Thoracic aorta (tissue), 2 donors: ENCODE measurements around the gene GARIN5A. TPM values are rescaled to one million over a fixed set of nuclear protein-coding genes. Genes with fewer than 3 reads are reported as not detected.

Experiments
- ATAC-seq: fragments of 150-250 bp; one replicate; pipeline ENCODE4 v1.8.0; 2017; ENCODE audit warnings: low read depth; ENCODE audit not compliant: insufficient number of reproducible peaks, low FRiP score
- DNase-seq: peaks from one replicate; pipeline ENCODE4 v3.0.0-alpha.2; 2020; ENCODE audit warnings: low spot score
- H3K27ac ChIP-seq, 2 donors: fragments of 200-600 bp; sonication (generic); 1 replicate in 1 of 2; 2 replicates in 1 of 2; pipeline ENCODE4 v1.5.1; 2016; ENCODE audit warnings: mild to moderate bottlenecking in 2 of 2, moderate library complexity in 2 of 2
- H3K27me3 ChIP-seq: fragments of 200-600 bp; sonication (generic); replicated peaks from 2 replicates; pipeline ENCODE4 v1.6.0; 2016; ENCODE audit warnings: mild to moderate bottlenecking; ENCODE audit not compliant: insufficient read depth
- H3K36me3 ChIP-seq: fragments of 200-600 bp; sonication (generic); one replicate; pipeline ENCODE4 v1.5.1; 2016
- H3K4me1 ChIP-seq, 2 donors: fragments of 200-600 bp; sonication (generic); 1 replicate in 1 of 2; 2 replicates in 1 of 2; pipeline versions ENCODE4 v1.5.1 to v1.6.0; 2016; ENCODE audit warnings: low read depth in 2 of 2, mild to moderate bottlenecking in 1 of 2; ENCODE audit not compliant: control insufficient read depth in 1 of 2
- H3K4me3 ChIP-seq: fragments of 200-600 bp; sonication (generic); 2 replicates; pipeline ENCODE4 v1.5.1; 2016; ENCODE audit warnings: mild to moderate bottlenecking
- H3K9me3 ChIP-seq: fragments of 200-600 bp; sonication (generic); 2 replicates; pipeline ENCODE4 v1.5.1; 2016
- total RNA-seq, 2 donors: library from RNA; depleted of rRNA; stranded (reverse); fragments of >200 nt; gene quantifications; one replicate each; pipeline versions ENCODE4 v1.1.0 to v1.2.3, GENCODE V29; 2016
- TF ChIP-seq, protein P1 (sequence below): fragments of 200-600 bp; sonication (generic); IDR thresholded peaks from one replicate; pipeline ENCODE4 v1.5.1; 2019; ENCODE audit warnings: antibody characterized with exemption

The GARIN5A gene
- total RNA-seq, 2 donors from 2014 or later = 0.56 TPM; not detected in 1

DNA sequence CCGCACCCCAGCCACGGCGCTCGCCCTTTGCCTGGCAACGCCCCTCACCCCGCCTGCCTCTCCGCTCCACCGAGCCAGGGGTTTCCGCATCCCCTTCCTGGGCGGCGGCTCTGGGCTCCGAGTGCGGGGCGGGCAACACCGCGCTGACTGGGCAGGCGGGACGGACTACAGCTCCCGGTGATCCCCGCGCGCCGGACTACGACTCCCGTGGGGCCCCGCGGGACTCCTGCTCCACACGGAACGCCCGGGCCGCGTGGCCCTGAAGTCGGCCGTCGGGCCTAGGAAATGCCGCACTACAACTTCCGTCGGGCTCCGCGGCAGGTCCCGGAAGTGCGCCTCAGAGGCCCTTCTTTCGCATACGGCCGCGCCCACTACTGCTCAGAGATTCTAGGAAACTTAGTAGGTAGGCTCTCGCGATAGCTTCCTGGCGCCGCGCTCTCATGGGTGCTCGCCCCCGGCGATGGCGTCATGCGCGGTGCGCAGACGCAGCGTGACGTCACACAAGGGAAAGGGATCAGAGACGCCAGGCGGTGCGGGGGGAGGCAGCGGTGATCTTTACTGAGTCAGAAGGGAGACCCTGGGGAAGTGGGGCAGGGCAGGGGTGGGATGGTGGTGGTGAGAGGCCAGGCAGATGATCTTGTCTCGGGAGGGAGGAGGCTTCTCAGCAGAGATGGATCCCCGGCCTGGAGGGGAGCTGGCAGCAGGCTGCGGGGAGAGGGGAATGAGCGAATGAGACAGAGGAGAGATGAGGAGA lies 34.6 kb upstream of the GARIN5A start, which contains the start of gene JOSD2:
TSS of gene JOSD2 (minus strand) at position 123 of the 754 bp plus-strand sequence. CDS start 760 bp downstream, outside the sequence.
- Histone ChIP-seq H3K36me3 (no peaks in the 10 kb centered on the region), H3K27me3 (no peaks in the 10 kb centered on the region), H3K27ac (peak within 1 kb of the TSS; percentile 41 to 53), H3K4me1 (peaks cover 7 to 10% of the 10 kb centered on the region in 2 donors), H3K4me3 (peak within 1 kb of the TSS; percentile 92), H3K9me3 (no peaks in the 10 kb centered on the region)
- ATAC-seq (peak; percentile 93), DNase-seq (peak; percentile 99)
- TF ChIP-seq, protein P1, sequence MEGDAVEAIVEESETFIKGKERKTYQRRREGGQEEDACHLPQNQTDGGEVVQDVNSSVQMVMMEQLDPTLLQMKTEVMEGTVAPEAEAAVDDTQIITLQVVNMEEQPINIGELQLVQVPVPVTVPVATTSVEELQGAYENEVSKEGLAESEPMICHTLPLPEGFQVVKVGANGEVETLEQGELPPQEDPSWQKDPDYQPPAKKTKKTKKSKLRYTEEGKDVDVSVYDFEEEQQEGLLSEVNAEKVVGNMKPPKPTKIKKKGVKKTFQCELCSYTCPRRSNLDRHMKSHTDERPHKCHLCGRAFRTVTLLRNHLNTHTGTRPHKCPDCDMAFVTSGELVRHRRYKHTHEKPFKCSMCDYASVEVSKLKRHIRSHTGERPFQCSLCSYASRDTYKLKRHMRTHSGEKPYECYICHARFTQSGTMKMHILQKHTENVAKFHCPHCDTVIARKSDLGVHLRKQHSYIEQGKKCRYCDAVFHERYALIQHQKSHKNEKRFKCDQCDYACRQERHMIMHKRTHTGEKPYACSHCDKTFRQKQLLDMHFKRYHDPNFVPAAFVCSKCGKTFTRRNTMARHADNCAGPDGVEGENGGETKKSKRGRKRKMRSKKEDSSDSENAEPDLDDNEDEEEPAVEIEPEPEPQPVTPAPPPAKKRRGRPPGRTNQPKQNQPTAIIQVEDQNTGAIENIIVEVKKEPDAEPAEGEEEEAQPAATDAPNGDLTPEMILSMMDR = no peak

DNA sequence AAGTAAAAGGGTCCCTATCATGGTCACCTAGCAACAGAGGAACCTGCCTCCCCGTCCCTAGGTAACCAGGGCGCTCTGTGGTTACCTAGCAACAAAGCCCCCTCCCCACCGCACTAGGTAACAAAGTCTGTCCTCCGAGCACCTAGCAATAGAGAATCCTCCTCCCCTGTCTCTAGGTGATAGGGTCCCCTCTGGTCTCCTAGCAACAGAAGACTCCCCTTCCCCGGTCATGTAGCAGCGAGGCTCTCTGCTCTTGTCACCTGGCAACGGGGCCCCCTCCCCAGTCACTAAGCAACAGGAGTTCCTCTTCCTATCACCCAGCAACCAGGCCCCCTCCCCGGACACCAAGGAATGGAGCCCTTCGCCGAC lies 34.0 kb upstream of the GARIN5A start:
- ATAC-seq (peak; percentile 4), DNase-seq (no peak)
- no peaks in the 10 kb centered on the region for H3K9me3 ChIP-seq
- H3K27me3 ChIP-seq = no peaks in the 10 kb centered on the region
- H3K4me3 ChIP-seq = peak overlapping the region; percentile 92
- peaks cover 7 to 10% of the 10 kb centered on the region in 2 donors for H3K4me1 ChIP-seq
- TF ChIP-seq, protein P1 = no peak
- peak overlapping the region; percentile 41 to 53 for H3K27ac ChIP-seq
- H3K36me3 ChIP-seq = no peaks in the 10 kb centered on the region

DNA sequence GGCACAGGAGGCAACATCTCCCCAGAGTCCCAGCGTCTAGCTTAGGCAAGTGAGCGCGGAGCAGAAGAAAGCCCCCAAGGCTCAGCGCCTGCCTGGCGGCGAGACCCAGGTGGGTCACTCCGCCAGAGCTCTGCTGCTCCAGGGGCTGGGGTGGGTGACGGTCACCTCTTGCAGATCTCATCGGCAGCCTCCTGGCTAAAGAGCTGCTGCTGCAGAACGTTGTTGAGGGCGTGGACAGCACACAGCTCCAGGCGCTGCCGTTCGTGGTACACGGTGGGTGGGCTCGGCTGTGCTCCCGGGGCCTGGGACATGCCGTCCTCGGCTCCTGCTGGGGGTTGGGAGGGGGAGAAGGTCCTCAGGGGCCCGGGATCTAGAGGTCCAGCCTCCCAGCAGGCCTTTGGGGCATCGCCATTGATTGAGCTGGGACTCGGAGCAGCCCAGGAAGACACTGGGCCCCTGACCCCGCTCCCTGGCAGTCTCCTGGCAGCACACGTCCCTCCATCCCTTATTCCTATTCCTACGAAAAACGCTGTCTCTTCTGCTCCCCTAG lies 33.5 kb upstream of the GARIN5A start:
- TF ChIP-seq, protein P1 = no peak
- Histone ChIP-seq H3K27me3 (no peaks in the 10 kb centered on the region), H3K36me3 (no peaks in the 10 kb centered on the region), H3K4me1 (peaks cover 7 to 10% of the 10 kb centered on the region in 2 donors), H3K27ac (no peak overlapping the region), H3K9me3 (no peaks in the 10 kb centered on the region), H3K4me3 (peak overlapping the region; percentile 92)
- no peak for DNase-seq
- no peak for ATAC-seq

DNA sequence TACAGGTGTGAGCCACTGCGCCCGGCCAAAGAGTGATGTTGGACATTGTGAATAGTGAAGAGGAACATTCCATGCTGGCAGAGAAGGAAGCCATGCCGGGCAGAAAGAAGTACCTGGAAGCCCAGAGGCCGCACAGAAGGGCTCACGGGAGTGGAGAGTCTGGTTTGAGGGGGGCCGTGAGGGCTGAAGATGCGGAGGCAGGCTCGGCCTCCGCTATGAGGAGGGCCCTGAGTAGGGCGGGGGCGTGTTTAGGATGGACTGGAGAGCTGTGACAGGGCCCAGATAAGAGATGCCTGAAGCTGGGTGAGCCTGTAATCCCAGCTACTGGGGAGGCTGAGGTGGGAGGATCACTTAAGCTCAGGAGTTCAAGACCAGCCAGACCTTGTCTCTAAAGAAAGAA lies 32.7 kb upstream of the GARIN5A start:
- no peaks in the 10 kb centered on the region for H3K36me3 ChIP-seq
- DNase-seq (no peak), ATAC-seq (no peak)
- no peaks in the 10 kb centered on the region for H3K9me3 ChIP-seq
- no peaks in the 10 kb centered on the region for H3K27me3 ChIP-seq
- H3K27ac ChIP-seq = no peak overlapping the region
- TF ChIP-seq, protein P1 = no peak
- no peak overlapping the region for H3K4me3 ChIP-seq
- peaks cover 7 to 10% of the 10 kb centered on the region in 2 donors for H3K4me1 ChIP-seq

DNA sequence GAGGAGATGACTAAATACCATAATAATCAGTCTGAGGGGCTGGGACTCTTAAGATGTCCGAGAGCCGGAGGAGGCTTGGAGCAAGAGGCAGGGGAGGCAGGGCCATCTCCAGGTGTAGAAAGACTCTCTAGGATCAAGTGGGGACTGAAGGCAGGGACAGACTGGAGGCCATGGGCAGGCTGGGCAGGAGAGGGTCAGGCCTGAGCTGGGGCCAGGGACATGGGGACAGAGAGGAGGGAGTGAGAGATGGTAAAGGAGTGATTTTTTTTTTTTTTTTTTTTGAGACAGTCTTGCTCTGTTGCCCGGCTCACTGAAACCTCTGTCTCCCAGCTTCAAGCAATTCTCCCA lies 32.2 kb upstream of the GARIN5A start:
- H3K4me3 ChIP-seq = no peak overlapping the region
- no peaks in the 10 kb centered on the region for H3K36me3 ChIP-seq
- H3K4me1 ChIP-seq = peaks cover 7 to 10% of the 10 kb centered on the region in 2 donors
- TF ChIP-seq, protein P1 = no peak
- H3K27me3 ChIP-seq = no peaks in the 10 kb centered on the region
- ATAC-seq (no peak), DNase-seq (no peak)
- H3K27ac ChIP-seq = no peak overlapping the region
- H3K9me3 ChIP-seq = no peaks in the 10 kb centered on the region
